AG08395 (cell line): ENCODE results near the gene SPATA2L.
"Not testable (repeated sequence)": the region's sequence is repeated elsewhere in the genome, so short reads cannot be mapped to it uniquely, and the experiment has no call there.

Experiments used
- DNase-seq: peaks from one replicate; pipeline ENCODE4 v3.0.0; 2012; ENCODE audit warnings: mixed read lengths, low spot score

Gene SPATA2L

GRCh38 chr16:89689621-89690020, 11.9 kb downstream of the SPATA2L start:
- DNase-seq = not testable (repeated sequence)

- no peak for DNase-seq
Observed at GRCh38 chr16:89689142-89689541, 12.4 kb downstream of the SPATA2L start.

DNA sequence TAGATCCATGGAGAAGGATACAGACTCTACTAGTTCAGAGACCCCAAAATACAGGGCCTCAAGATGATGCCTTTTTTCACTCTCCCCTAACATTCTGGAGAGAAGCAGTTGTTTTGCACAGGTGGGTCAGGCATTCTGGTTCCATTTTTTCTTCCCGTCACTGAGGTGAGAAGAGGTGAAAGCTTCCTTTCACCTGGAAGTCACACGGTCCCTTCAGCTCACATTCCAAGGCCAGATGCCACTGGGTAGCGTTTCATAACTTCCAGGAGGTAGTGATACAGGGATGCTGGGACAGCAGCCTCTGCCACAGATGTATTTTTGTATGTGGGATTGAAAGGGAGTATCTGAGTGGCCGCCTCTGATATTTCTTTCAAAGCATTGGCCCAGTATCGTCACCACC, 13.1 kb downstream of the SPATA2L start:
- DNase-seq = no peak

DNA sequence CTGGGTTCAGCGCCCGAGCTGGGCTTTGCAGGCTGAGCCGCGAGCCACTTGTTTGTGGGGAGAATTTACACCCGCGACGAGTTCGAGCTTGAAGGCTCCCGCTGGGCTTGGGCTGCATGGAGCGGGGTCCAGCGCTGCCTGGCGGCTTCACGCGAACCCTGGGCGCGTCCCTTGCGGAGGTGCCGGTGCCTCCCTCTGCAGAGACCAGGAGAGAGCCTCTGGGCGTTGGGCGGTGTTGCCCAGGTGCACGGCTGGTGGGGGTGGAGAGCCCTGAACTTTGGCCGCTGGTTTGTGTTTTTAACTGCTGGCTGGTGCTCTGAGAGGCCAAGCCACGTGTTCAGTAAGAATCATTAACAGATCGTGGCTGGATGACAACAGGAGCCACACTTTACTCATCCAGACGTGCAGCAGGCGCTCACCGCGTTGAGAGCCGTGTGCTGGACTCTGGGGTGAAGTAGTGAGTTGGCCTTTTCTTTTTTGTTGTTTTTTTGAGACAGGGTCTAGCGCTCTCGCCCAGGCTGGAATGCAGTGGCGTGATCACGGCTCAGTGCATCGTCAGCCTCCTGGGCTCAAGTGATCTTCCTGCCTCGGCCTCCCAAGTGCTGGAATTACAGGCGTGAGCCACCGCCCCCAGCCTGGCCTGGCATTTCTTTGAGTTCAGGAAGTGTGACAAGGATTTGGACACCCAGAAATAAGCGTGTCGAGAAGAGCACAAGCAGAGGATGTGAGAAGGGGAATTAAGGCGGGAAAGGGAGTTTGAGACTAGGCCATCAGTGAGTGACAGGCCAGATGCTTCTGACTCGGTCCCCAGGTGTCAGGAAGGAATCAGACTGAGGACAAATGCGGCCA, 14.2 kb downstream of the SPATA2L start:
- DNase-seq = peak; percentile 47

GRCh38 chr16:89686520-89687091, 14.9 kb downstream of the SPATA2L start, which contains the start of gene CDK10:
Gene CDK10 (plus strand): TSS chr16:89686689. CDS start chr16:89686711, 22 bp downstream.
- DNase-seq = peak; percentile 99

DNA sequence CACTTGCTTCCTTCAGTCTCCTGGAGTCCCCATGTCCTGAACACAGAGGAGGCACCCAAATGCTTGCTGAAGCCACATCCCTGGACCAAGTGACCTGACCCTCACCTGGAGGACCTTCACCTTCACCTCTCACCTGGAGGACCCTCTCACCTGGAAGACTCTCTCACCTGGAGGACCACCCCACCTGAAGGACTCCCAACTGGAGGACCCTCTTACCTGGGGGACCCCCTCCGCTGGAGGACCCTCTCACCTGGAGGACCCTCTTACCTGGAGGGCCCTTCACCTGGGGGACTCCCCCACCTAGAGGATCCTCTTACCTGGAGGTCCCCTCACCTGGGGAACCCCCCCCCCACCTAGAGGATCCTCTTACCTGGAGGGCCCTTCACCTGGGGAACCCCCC, 15.6 kb downstream of the SPATA2L start:
- DNase-seq = no peak

DNA sequence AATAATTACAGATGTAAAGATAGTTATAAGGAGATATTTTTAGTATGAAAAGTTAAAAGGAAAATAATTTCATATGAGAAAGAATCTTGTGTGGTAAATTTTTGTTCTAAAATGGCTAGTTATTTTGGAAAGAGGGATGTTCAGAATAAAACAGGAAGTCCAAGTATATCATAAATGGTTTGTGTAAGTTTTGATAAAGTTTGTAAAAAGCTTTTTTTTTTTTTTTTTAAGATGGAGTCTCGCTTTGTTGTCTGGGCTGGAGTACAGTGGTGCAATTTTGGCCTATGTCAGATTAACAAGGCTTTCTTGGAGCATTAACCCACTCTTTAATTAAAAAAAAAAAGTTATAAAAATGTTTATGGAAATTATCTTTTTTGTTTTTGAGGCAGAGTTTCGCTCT, 23.2 kb downstream of the SPATA2L start:
- DNase-seq = no peak

- no peak for DNase-seq
Observed at GRCh38 chr16:89672177-89672941, 29.1 kb downstream of the SPATA2L start.

- not testable (repeated sequence) for DNase-seq
Observed at GRCh38 chr16:89671565-89671964, 29.9 kb downstream of the SPATA2L start.

DNA sequence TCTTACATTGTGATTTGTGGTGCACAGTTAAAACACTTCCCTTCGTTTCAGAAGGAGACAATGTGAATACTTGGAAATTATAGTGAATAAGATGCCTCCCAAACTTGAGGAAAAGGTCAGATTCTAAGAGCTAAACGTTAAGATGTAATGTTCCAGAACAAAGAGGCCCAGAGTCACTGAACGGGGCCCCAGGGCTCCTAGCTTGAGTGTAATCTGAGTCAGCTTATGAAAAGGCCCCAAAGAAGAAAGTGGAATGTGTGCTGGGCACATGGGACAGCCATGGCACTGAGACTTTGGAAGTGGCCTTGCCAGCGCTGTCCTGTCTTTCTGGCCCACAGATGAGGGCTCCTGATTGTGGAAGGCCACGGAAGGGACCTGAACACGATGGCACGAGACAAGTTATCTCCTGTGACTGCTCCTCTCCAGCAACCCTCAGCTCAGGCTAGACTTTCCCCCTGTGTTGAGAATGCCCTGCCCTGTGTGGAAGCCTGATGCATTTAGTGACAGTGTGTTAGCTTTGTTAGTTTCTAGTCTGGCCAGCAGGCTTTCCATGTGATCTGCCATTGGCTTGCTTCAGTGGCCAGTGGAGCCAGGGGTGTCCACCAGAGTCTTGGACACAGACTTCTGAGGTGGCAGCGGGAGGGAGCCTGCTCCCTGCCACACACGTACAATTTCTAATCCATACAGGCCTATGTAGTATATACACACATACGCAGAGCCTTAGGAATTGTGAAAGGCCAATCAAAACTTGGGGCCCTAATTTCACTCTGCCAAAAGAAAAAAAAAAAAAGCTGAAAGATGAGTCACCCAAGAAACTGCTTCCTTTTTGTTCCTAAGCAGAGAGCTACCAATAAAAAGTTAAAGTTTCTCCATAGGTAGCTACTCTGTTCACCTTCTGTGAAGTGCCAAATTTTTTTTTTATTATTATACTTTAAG, 30.7 kb downstream of the SPATA2L start:
- peak; percentile 34 for DNase-seq

GRCh38 chr16:89669755-89670154, 31.8 kb downstream of the SPATA2L start:
- DNase-seq = no peak

DNA sequence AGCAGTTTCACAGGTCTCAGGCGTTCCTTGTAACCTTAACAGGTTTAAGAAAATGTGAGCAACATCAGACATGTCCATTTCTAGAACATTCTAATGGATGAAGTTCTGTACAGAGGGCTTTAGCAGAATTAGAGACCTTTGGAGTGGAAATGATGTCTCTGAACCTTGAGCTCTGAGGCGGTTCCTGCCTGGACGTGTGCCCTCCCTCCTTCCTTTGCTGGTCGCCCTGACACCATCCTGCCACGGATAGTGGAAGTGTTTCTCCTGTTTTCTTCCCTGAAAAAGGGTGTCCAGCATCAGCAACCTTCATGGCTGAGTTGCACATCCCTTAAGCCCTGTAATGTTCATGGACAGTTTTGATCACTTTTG, 32.7 kb downstream of the SPATA2L start:
- DNase-seq = no peak

GRCh38 chr16:89667633-89668032, 33.9 kb downstream of the SPATA2L start:
- DNase-seq = no peak

- not testable (repeated sequence) for DNase-seq
Observed at GRCh38 chr16:89667000-89667399, 34.5 kb downstream of the SPATA2L start.

DNA sequence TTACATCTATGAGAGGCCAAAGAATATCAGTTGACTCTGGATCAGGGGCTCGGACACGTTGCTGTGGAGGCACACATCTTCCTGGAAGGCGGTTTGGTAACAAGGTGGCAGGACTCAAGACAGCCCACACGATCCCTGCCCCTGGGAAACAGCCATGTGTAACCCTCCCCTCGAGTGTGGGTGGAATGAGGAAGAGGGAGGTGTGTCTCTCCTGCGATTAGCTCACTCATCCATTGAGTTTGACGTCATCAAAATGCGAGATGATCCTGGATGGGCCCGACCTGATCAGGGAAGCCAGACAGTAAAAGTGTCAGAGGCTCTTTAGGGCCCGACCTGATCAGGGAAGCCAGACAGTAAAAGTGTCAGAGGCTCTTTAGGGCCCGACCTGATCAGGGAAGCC, 37.3 kb downstream of the SPATA2L start:
- not testable (repeated sequence) for DNase-seq

GRCh38 chr16:89661215-89661614, 40.3 kb downstream of the SPATA2L start:
- DNase-seq = no peak

DNA sequence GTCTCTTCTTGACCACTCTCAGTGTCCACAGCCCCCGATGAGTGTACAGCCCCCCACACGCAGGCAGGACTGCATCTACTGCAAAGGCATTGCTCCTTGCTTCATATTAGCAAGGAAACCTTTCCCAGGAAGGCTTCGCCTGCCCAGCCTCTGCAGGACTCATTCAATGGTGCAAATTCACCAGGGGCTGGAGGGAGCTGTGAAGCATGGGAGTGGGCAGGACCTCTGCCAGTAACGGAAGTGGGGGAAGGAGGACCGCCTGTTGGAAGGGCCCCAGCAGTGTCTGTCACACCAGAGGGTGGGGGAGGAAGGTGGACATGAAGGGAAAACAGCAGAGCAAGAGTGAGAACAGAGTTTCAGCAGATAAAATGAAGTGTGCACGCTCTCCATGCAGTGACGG, 41.4 kb downstream of the SPATA2L start:
- DNase-seq = no peak

DNA sequence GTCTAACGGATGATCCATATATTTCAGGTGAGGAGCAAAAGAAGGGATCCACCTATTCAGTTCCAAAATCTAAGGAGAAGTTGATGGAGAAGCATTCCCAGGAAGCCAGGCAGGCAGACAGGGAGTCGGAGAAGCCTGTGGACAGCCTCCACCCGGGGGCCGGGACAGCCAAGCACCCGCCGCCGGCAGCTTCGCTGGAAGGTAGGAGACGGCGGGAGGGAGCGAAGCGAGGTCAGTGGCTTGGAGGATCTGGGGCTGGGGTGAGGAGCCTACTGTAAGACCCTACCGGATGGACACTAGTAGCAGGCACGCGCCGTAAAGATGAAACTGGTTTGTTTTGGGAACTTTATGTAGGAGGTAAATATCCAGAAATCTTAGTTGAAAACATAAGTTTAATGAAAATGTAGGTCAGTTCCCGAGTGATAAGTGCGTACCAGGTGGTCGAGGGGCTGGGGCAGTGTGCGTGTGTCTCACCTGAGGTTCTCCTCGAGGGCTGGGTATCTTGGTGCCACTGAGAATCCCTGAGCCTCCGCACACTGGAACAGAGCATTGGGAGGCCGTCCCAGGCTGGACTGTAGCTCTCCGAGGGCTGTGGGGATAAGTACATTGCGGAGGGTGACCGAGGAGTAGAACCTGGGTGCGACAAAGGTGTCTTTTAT, 43.2 kb downstream of the SPATA2L start:
- peak; percentile 19 for DNase-seq

- peak; percentile 98 for DNase-seq
Observed at GRCh38 chr16:89657442-89658220, 43.9 kb downstream of the SPATA2L start, which contains the start of the genes CHMP1A and SPATA33. Gene CHMP1A (minus strand): TSS chr16:89657708. CDS start chr16:89657588, 120 bp downstream. Gene SPATA33 (plus strand): TSS chr16:89657836. CDS start chr16:89657912, 76 bp downstream.
